ENCODE measurements around the gene SAG.

The SAG gene

DNA sequence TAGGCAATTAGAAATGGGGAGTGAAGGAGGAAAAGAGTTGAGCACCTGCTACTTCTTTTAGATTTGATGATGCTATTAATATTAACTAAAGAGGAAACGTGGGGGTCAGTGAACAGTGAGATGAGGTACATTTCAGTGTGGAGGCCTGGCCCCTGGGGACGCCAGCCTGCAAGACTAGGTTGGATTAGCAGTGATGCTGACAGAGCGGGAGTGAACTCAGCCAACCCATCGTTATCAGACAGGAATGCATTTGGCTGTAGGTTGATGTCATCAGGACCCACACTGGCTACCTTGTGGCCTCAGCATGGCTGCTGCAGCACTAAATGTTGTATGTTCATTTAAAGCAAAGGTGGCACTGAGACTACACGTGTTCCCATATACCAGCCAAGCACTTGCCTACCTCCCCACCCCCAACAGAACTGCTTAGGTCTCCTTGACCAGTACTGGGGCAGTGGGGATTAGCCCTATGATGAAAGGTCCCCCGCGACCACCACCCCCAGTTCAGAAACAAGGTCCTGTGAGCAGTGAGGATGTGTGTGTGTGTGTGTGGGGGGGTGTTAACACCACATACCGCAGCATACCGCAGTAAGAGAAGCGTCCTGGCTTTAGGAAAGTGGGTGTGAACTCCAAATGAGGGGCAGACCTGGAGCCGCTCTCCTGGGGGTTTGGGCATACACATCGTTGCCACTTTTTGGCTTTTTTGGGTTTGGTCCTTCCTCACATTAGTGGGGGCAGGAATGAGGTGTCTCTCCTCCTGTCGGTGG is 72.7 kb downstream of the SAG start:
- DNase-seq (ENCODE audit: low read depth): peak; percentile 59

DNA sequence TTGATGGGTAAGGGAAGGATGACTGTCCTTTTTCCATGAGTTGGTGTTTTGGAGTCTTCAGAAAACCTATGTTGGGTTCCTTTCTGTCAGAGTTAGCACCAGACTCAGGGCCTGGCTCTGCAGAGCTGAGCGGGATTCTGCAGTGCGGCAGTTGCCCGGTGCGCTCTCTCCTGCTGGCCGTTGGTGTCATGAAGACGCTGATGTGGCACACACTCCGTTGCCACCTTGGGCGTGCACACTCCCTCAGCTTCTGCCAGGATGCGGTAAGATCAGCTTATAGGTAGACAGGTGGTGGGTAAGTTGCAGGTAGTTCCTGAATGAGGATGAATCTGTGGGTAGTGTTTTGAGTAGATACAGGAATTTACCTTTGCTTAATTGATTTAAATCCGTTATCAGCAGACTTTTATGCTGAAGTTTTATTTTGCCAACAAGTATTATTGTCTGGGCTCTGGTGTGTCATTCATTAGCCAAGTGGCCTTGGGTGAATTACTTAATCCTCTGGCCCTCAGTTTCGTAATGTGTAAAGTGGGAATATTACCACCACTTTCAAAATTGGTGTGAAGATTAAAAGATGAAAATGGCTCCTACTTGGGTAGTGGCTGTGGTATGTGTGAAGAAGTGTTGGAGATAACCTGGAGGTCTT is 73.5 kb downstream of the SAG start:
- no peak for DNase-seq (ENCODE audit: low read depth)

DNA sequence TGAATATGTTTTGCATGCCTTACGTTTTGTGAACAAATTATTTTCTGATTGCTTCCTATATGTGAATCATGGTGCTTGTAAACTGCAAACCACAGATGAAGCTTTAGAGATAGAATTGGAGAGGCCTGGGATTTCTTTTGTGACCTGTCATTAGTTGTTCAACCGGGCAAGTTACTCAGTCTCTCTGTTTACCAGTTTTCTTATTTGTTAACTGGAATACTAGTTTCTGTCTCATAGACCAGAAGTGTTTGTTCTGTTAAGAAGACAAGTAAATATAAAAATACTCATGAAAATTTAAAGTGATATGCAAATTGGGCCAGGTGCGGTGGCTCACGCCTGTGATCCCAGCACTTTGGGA is 74.0 kb downstream of the SAG start:
- peak; percentile 37 for DNase-seq (ENCODE audit: low read depth)

DNA sequence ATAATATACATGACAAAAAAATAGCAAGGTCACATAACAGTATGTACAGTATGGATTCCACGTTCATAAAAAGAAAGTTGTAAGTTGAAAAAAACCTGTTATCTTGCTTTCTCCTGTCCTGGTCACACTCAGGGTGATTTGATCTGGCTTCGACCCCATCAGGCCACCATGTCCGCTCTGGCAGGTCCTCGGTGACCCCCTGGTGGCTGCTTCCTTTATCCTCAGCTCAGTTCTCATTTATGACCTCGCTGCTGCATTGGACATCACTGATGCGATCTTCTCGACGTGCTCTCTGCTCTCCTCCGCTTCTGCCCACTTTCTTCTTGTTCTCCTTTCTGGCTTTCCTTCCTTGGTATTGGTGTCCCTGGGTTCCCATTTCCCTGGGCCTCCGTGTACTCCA is 76.4 kb downstream of the SAG start:
- DNase-seq (ENCODE audit: low read depth): no peak

DNA sequence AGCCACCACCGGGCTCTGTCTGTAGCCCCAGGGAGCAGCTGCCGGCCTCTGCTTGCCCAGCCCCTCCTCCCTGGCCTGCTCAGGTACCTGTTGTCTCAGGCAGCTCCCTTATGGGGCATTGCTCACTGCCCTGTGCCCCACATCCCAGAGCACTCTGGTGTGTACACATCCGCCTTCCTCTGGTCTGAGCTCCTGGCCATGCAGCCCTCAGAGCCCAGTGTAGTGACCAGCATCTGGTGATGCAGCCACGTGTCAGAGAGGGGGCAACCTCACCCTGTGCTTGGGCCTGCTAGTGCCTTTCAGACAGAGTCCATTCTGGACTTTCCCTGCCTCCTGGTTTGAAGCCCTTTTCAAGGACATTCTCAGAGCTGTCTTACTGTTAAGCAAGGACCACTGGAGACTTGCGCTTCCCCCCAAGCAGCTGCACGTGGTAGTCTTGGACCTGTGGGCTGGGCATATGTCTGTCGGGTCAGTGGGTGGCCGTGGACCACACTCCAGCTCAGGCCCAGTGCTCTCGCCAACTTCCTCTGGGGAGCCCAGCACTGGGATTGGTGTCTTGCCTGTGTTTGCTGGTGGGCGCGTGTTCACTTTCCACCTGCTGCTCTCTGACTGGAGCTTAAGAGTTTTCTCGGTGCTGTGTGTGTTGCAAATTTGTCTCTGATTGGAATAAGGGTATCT is 77.3 kb downstream of the SAG start:
- no peak for DNase-seq (ENCODE audit: low read depth)

DNA sequence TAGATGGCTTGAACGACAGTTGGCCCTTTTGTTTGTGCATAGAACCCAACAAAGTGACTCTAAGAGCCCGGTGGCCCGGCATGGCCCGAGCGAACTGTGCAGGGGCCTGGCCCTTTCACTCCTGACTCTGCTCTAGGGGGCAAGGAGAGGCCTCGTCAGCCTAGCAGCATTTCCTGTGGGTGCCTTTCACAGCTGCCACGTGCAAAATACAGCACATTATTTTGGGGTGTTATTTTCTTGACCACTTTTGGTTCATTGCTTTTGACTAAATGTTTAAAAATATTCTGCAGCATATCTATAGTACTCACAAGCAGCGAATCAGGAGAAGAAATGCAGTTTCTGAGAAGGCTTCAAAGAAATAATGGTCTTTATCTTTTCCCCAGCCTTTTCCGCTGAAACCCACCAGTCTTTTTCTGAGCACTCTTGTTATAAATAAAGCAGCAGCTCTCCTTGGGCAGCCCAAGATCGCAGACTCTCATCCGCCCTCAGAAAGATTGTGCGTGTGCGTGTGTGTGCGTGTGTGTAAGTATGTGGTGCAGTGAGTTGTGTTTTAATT is 78.0 kb downstream of the SAG start:
- no peak for DNase-seq (ENCODE audit: low read depth)

DNA sequence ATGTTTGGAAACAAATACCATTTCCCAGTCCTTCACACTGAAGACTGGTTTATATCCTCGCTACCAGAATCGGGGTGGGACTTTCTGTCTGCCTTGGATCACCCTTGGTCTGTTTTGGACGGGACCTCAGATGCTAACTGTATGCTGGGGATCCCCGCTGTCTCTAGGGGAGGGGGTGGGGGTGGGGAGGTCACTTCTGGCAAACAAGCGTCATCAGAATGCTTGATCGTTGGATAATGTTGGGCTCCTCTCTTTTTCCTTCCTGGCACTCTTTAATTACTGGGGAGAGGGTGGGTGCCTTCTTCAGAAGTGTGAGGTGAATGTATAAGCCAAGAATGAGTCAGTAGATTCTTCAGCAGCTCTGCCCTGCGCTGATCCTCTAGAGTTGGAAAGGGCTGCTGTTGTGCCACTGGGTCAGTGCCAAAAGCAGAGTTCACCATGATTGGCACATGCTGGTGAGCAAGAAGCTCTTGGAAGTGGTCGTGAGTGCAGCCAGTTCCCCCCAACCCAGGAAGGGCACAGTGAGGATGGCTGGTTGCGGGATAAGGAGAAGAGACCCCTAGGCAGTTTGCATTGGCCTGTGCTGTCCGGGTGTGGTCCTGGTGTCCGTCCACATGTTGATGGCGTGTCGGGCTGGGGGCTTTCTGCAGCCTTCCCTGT is 78.9 kb downstream of the SAG start:
- peak; percentile 22 for DNase-seq (ENCODE audit: low read depth)

DNA sequence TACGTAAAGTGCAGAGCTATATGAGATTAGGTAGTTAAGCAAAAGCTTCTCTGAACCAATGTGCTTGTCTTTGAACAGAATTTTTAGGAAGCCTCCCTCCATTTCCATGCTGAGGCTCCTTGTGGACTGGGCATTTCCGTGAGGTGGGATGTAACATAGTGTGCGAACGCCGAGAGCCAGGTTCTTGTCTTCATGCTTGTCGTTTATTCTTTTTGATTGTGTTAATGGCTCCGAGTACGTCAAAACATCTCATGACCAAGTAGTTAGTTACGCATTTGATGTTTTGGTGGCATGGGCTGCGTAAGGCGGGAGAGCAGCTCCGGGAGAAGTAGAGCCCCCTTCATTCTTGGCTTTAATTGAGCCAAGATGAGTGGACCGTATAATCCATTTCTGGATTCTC is 79.6 kb downstream of the SAG start:
- DNase-seq (ENCODE audit: low read depth): no peak

DNA sequence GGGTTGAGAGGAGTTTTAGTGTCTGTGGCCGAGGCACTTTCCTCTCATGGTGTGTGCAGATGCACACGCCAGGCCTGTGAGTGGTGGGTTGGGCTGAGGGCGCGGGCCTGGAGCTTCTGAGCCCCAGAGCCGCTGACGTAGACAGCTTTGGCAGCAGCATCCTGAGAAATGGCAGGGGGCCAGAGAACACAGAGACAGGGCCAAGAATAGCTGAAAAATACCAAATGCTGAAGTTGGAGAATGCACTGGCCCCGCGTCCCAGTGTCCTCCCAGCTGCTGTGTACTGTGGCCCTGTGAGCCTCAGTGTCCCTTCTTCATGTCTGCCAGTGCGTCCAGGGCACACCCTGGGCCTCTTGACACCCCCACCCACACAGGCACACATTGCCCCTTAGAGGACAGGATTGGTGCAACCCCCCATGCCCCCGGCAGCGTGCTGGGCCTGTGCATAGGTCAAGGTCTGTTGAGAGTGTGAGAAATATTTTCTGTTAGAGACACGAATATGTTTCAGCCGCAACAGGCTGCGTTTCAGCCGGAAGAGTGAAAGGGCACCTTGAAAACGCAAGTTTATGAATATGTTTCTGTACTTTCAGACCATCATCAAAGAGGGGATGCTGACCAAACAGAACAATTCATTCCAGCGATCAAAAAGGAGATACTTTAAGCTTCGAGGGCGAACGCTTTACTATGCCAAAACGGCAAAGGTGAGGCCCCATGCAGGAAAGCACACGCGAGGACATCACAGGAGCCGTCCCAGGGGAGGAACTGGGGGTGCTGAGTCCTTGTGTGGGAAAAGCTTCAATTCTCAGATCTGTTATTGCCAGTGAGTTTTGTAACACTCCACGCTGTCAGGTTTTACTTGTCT is 80.3 kb downstream of the SAG start:
- DNase-seq (ENCODE audit: low read depth): peak; percentile 67

DNA sequence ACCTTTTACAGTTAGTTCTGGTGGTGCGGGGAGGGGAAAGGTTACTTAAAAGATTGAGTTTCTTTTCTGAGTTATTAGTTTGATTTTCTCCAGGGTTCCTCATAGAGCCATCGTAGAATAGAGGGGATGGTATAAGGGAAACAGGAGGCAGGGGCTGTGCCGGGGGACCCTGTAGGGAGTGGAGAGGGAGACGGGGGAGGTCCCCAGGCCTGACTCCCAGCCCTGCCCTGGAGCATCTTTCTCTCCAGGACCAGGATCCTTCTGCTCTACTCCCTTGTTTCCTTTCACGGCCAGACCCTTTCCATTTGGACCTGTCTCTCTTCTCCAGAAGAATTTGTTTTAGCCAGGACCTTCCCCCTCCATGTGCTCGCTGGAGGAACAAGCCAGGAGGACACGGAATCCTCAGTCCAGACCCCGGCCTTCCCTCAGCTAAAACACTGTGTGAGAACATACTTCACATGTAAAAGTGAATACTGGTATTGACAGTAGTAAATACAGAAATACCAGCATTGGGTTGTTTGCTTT is 82.0 kb downstream of the SAG start:
- DNase-seq (ENCODE audit: low read depth): no peak

DNA sequence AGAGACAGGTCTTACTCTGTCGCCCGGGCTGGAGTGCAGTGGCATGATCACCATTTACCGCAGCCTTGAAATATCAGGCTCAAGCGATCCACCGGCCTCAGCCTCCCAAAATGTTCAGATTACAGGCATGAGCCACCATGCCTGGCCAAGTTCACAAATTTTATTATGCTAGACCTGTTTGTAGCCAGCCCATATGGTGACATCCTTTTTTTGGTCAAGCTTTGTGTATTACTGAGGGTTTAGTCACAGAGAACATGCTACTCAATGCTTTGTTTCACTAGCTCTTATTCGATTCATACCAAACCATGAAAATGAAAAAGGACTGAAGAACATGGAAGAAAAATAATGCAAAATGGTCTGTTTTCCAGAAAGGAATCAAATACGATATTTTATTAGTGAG is 88.1 kb downstream of the SAG start:
- no peak for DNase-seq (ENCODE audit: low read depth)

Measured in amniotic epithelial cell (primary cell).